ENCODE data around the gene SHC3.

SHC3 gene

GRCh38 chr9:89179895-89180734 lies 1.5 kb upstream of the SHC3 start:
- TF ChIP-seq FOXP2 (optimal IDR thresholded peaks at IDR 0.05; ENCODE audit: borderline replicate concordance, extremely low read depth, extremely low read length, insufficient read depth) (peak; percentile 77), REST (IDR thresholded peaks at IDR 0.05; ENCODE audit: insufficient read depth in 1 of 2, low read depth in 2 of 2, low read length in 2 of 2) (no peak), POLR2AphosphoS5 (IDR thresholded peaks at IDR 0.05; ENCODE audit: low read depth, low read length) (peak; percentile 15; the same call in 1 of the 2 replicates), TAF1 (IDR thresholded peaks at IDR 0.05; ENCODE audit: borderline replicate concordance, insufficient read depth, low read length) (peak; percentile 69; the same call in 1 of the 2 replicates)

GRCh38 chr9:89179540-89179894 lies 899 bp upstream of the SHC3 start:
- TF ChIP-seq POLR2AphosphoS5 (IDR thresholded peaks at IDR 0.05; ENCODE audit: low read depth, low read length) (no peak), FOXP2 (optimal IDR thresholded peaks at IDR 0.05; ENCODE audit: borderline replicate concordance, extremely low read depth, extremely low read length, insufficient read depth) (no peak), SIN3A (IDR thresholded peaks at IDR 0.05; ENCODE audit: borderline replicate concordance, insufficient read depth, low read length) (no peak), TAF1 (IDR thresholded peaks at IDR 0.05; ENCODE audit: borderline replicate concordance, insufficient read depth, low read length) (no peak), REST (IDR thresholded peaks at IDR 0.05; ENCODE audit: insufficient read depth in 1 of 2, low read depth in 2 of 2, low read length in 2 of 2) (no peak)

- no peak for TF ChIP-seq REST (IDR thresholded peaks at IDR 0.05; ENCODE audit: insufficient read depth in 1 of 2, low read depth in 2 of 2, low read length in 2 of 2)
- no peak for TF ChIP-seq SIN3A (IDR thresholded peaks at IDR 0.05; ENCODE audit: borderline replicate concordance, insufficient read depth, low read length)
- TF ChIP-seq TAF1 (IDR thresholded peaks at IDR 0.05; ENCODE audit: borderline replicate concordance, insufficient read depth, low read length), result peak; percentile 1; the same call in 1 of the 2 replicates
- TF ChIP-seq POLR2AphosphoS5 (IDR thresholded peaks at IDR 0.05; ENCODE audit: low read depth, low read length), result no peak
- no peak for TF ChIP-seq FOXP2 (optimal IDR thresholded peaks at IDR 0.05; ENCODE audit: borderline replicate concordance, extremely low read depth, extremely low read length, insufficient read depth)
These were observed 367 bp upstream of the SHC3 start for GRCh38 chr9:89178830-89179539.

- no peak for TF ChIP-seq SIN3A (IDR thresholded peaks at IDR 0.05; ENCODE audit: borderline replicate concordance, insufficient read depth, low read length)
- no peak for TF ChIP-seq REST (IDR thresholded peaks at IDR 0.05; ENCODE audit: insufficient read depth in 1 of 2, low read depth in 2 of 2, low read length in 2 of 2)
- no peak for TF ChIP-seq POLR2AphosphoS5 (IDR thresholded peaks at IDR 0.05; ENCODE audit: low read depth, low read length)
- TF ChIP-seq TAF1 (IDR thresholded peaks at IDR 0.05; ENCODE audit: borderline replicate concordance, insufficient read depth, low read length), result no peak
- TF ChIP-seq FOXP2 (optimal IDR thresholded peaks at IDR 0.05; ENCODE audit: borderline replicate concordance, extremely low read depth, extremely low read length, insufficient read depth), result no peak
These were observed 1.3 kb downstream of the SHC3 start for GRCh38 chr9:89177012-89177943.
